HepG2 (cell line): Measurements from ENCODE around the gene FAM110C. TPM values are rescaled to one million over a fixed set of nuclear protein-coding genes. Genes with fewer than 3 reads are reported as not detected.
"Not testable (repeated sequence)": the region's sequence is repeated elsewhere in the genome, so short reads cannot be mapped to it uniquely, and the experiment has no call there.

ENCODE experiments used
- ATAC-seq: fragments of 200-7000 bp; cut with Tn5 transposase; 3 replicates; pipeline ENCODE4 v1.9.1; 2020; ENCODE audit warnings: mild to moderate bottlenecking, moderate library complexity
- BruUV-seq: library from RNA; stranded (reverse); fragments of 400-500 nt; replicated peaks from 2 replicates; lab custom pipeline; 2021; lab: Mats Ljungman, UMichigan
- CTCF ChIA-PET: fragments of 300-600 bp; formaldehyde crosslinking; extraction: SDS; loops from one replicate; lab custom pipeline; 2021; ENCODE audit warnings: low total read pairs, inconsistent platforms, low intra/inter-chr PET ratio; lab: Yijun Ruan, JAX
- POLR2A ChIA-PET: fragments of 350-600 bp; sonication (Branson Sonifier 250); formaldehyde crosslinking; loops from one replicate; lab custom pipeline; 2020; ENCODE audit warnings: antibody characterized with exemption, inconsistent platforms; lab: Yijun Ruan, JAX
- DNase-seq: peaks from one replicate; pipeline ENCODE4 v3.0.0-alpha.2; 2015; ENCODE audit warnings: low spot score
- FAIRE-seq: peaks from 3 replicates; lab custom pipeline; 2011; peaks lifted over from hg19 to GRCh38; lab: Jason Lieb, UNC
- H2AFZ ChIP-seq: one replicate; pipeline ENCODE4 v1.6.1; 2011; ENCODE audit warnings: low read length, inconsistent platforms
- H3K27ac ChIP-seq: fragments of 300-600 bp; 3 replicates; pipeline ENCODE4 v1.8.0; 2011; ENCODE audit warnings: mixed run types, mild to moderate bottlenecking, mixed read lengths, low read length, inconsistent platforms; ENCODE audit not compliant: insufficient read depth; ENCODE audit errors: extremely low read length
- H3K27me3 ChIP-seq, 2 experiments: fragments of 200-600 bp in 1 of 2; 2 replicates in 1 of 2; 3 replicates in 1 of 2; pipeline versions ENCODE4 v1.6.0 to v1.8.0; 2011; ENCODE audit warnings: low read length in 2 of 2, mild to moderate bottlenecking in 2 of 2, moderate library complexity in 2 of 2, inconsistent platforms in 1 of 2; ENCODE audit not compliant: insufficient read depth in 2 of 2, control insufficient read depth in 1 of 2
- H3K36me3 ChIP-seq, 2 experiments: fragments of 200-600 bp in 1 of 2; replicated peaks in 1 of 2; 2 replicates in 1 of 2; 3 replicates in 1 of 2; pipeline versions ENCODE4 v1.5.1 to v1.8.0; 2011; ENCODE audit warnings: low read length in 2 of 2, inconsistent platforms in 1 of 2; ENCODE audit not compliant: insufficient read depth in 2 of 2, control insufficient read depth in 1 of 2
- H3K4me1 ChIP-seq: 2 replicates; pipeline ENCODE4 v1.5.1; 2012; ENCODE audit warnings: low read length, inconsistent platforms; ENCODE audit not compliant: insufficient read depth
- H3K4me2 ChIP-seq: 2 replicates; pipeline ENCODE4 v1.6.0; 2011; ENCODE audit warnings: low read depth, low read length, inconsistent platforms
- H3K4me3 ChIP-seq, 3 experiments: fragments of 200-600 bp in 1 of 3; sonication (generic), shearing (Covaris generic) in 1 of 3; replicated peaks in 1 of 3; 2 replicates each; pipeline ENCODE4 v1.5.1; 2011 to 2016; ENCODE audit warnings: low read length in 3 of 3, inconsistent platforms in 2 of 3, low read depth in 2 of 3, mild to moderate bottlenecking in 2 of 3, control low read depth in 1 of 3, mixed read lengths in 1 of 3; ENCODE audit not compliant: insufficient read depth in 1 of 3
- H3K79me2 ChIP-seq: one replicate; pipeline ENCODE4 v1.6.1; 2011; ENCODE audit warnings: low read length, inconsistent platforms; ENCODE audit not compliant: insufficient read depth
- H3K9ac ChIP-seq: 2 replicates; pipeline ENCODE4 v1.6.0; 2011; ENCODE audit warnings: mild to moderate bottlenecking, low read depth, low read length, inconsistent platforms; ENCODE audit not compliant: insufficient read depth
- H3K9me3 ChIP-seq: 2 replicates; pipeline ENCODE4 v1.5.1; 2012; ENCODE audit warnings: mild to moderate bottlenecking, low read length
- H4K20me1 ChIP-seq: 2 replicates; pipeline ENCODE4 v1.6.0; 2011; ENCODE audit warnings: inconsistent platforms, mild to moderate bottlenecking, low read length, moderate library complexity; ENCODE audit not compliant: insufficient read depth
- ELF1 ChIP-seq: sonication (generic); formaldehyde crosslinking; IDR thresholded peaks from 2 replicates; pipeline ENCODE4 v1.4.0; 2020; ENCODE audit warnings: missing genetic modification reagents
- ELF3 ChIP-seq: IDR thresholded peaks from 2 replicates; pipeline ENCODE4 v1.6.1; 2016; ENCODE audit warnings: missing genetic modification reagents, missing compliant biosample characterization
- EP300 ChIP-seq, 3 experiments: sonication (generic) in 1 of 3; formaldehyde crosslinking in 1 of 3; IDR thresholded peaks; 2 replicates each; pipeline versions ENCODE4 v1.5.1 to v1.6.1; 2011 to 2020; ENCODE audit warnings: low read depth in 2 of 3, low read length in 2 of 3, borderline replicate concordance in 1 of 3, improper control_type of control experiment in 1 of 3, mild to moderate bottlenecking in 1 of 3, missing genetic modification reagents in 1 of 3, moderate library complexity in 1 of 3
- ERF ChIP-seq: IDR thresholded peaks from 2 replicates; pipeline ENCODE4 v1.6.1; 2018; ENCODE audit warnings: missing biosample characterization, missing genetic modification reagents
- FOSL2 ChIP-seq: sonication (generic); formaldehyde crosslinking; IDR thresholded peaks from 2 replicates; pipeline ENCODE4 v1.4.0; 2020; ENCODE audit warnings: missing genetic modification reagents
- GABPA ChIP-seq, 2 experiments: IDR thresholded peaks; 2 replicates each; pipeline ENCODE4 v1.6.1; 2011 to 2016; ENCODE audit warnings: low read depth in 2 of 2, low read length in 1 of 2, missing biosample characterization in 1 of 2, missing genetic modification characterization in 1 of 2
- GABPB1 ChIP-seq: IDR thresholded peaks from 2 replicates; pipeline ENCODE4 v1.6.1; 2016; ENCODE audit warnings: mild to moderate bottlenecking, missing genetic modification reagents, moderate library complexity, missing compliant biosample characterization
- HMGA1 ChIP-seq: sonication (generic); formaldehyde crosslinking; conservative IDR thresholded peaks from 2 replicates; pipeline ENCODE4 v1.4.0; 2020; ENCODE audit warnings: missing genetic modification reagents
- HOXA9 ChIP-seq: sonication (generic); formaldehyde crosslinking; IDR thresholded peaks from 2 replicates; pipeline ENCODE4 v1.8.1; 2022; ENCODE audit warnings: missing genetic modification reagents, mild to moderate bottlenecking, moderate library complexity, borderline replicate concordance
- MYPOP ChIP-seq: sonication (generic); formaldehyde crosslinking; IDR thresholded peaks from 2 replicates; pipeline ENCODE4 v1.8.1; 2023; ENCODE audit warnings: mild to moderate bottlenecking, moderate library complexity, missing genetic modification reagents
- NFATC3 ChIP-seq: sonication (generic); formaldehyde crosslinking; IDR thresholded peaks from 2 replicates; pipeline ENCODE4 v1.5.1; 2020; ENCODE audit warnings: mild to moderate bottlenecking, missing genetic modification reagents
- NFE2 ChIP-seq: sonication (generic); formaldehyde crosslinking; IDR thresholded peaks from 2 replicates; pipeline ENCODE4 v1.4.0; 2020; ENCODE audit warnings: missing genetic modification reagents
- NFE2L2 ChIP-seq: fragments of 150-350 bp; IDR thresholded peaks from 2 replicates; pipeline ENCODE4 v1.6.1; 2014; ENCODE audit warnings: low read length
- POGZ ChIP-seq: sonication (generic); formaldehyde crosslinking; IDR thresholded peaks from 2 replicates; pipeline ENCODE4 v1.4.0; 2020; ENCODE audit warnings: mild to moderate bottlenecking, missing genetic modification reagents
- WGBS: methylation state at CpG from one replicate; pipeline ENCODE4 v1.1.6; 2017; ENCODE audit warnings: low lambda C conversion rate; 5-methylcytosine and 5-hydroxymethylcytosine counted together
- in situ Hi-C: cut with HindIII; loops from 2 replicates; pipeline ENCODE4 v1.10.0; 2017; ENCODE audit warnings: low pct_unique_long_range_greater_than_20kb; ENCODE audit not compliant: extremely low pct_ligation_motif_present
- intact Hi-C: fragments of 100-400 bp; cut with micrococcal nuclease; formaldehyde crosslinking; loops from one replicate; pipeline ENCODE4 v1.10.0; 2022; ENCODE audit not compliant: unreplicated experiment
- polyA plus RNA-seq, 8 experiments: library from polyadenylated mRNA; depleted of rRNA in 3 of 8; stranded (reverse) in 7 of 8; unstranded in 1 of 8; fragments of >200 nt; fragmentation: Illumina TruSeq in 4 of 8; extraction: Trizol in 4 of 8; gene quantifications; 2 replicates each; pipeline versions ENCODE4 v1.2.1 to v1.2.3, GENCODE V29; 2011 to 2016; ENCODE audit warnings: low read depth in 4 of 8, missing spikeins in 1 of 8, mixed read lengths in 1 of 8; ENCODE audit not compliant: insufficient read depth in 1 of 8
- total RNA-seq, 5 experiments: library from RNA; depleted of rRNA; stranded (reverse); fragments of >200 nt; fragmentation: Illumina TruSeq; extraction: Trizol; gene quantifications; 2 replicates each; pipeline ENCODE4 v1.2.3, GENCODE V29; 2016; ENCODE audit warnings: low read depth in 1 of 5

Gene FAM110C
- total and polyA plus RNA-seq, 2 of the 13 experiments (the other 11 are each of a cell fraction or from before 2014, with no cell fraction given), result 1.2 to 3.5 TPM

DNA sequence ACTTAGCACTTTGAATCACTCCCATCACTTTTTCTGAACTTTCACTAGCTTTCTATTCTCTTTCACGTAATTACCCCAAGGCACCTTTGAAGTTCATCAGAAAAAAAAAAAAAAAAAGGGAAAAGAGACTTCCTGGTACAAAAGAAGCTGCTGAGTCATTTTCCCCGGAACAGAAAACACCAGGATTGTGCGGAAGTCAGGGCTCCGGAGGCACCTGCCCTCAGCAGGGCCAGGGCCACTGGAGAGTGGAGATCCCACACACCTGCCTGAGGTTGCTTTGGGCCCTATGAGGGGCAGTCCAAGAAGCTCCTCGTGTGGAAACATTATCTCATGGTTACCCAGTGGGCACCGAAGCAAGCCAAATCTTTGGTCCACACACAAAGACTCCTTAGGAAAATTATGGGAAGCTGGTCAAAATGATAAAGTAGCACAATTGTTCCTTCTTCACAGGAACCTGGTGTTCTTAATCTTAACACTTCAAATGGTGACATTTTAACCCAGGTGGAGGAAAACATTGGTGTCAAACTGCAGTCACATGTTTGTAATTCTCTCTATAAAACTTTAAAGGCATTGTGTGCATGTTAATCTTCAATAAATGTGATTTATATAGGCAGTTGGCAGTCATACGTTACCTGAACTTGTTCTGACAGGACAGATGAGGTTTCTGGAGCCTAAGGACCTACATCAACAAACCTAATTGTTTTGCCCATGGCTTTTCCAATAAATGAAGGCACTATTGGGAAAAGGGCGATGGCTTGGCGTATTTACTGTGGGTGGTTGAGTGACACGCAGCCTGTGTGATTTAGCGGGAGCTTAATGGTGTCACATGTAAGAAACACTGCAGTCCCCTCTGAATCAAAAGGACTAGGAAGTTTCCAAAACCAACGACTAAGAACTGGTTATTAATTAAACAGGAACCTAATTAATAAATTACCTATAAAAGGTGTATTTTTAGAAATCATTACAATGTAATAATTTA is 23.4 kb upstream of the FAM110C start:
- TF ChIP-seq ERF (CRISPR knock-in tag) (no peak), POGZ (CRISPR knock-in tag) (no peak), MYPOP (no peak), HOXA9 (CRISPR knock-in tag) (no peak), ELF1 (0 out of 2 replicates have a peak, but pooled peaks have one; percentile 25), HMGA1 (CRISPR knock-in tag) (no peak), GABPB1 (CRISPR knock-in tag) (peak; percentile 49), NFATC3 (CRISPR knock-in tag) (no peak), NFE2L2 (peak; percentile 77; the same call in 1 of the 2 replicates), GABPA (IDR thresholded peaks at IDR 0.05; ENCODE audit: low read depth, low read length) (0 out of 2 replicates have a peak, but pooled peaks have one; percentile 13), GABPA (CRISPR knock-in tag; IDR thresholded peaks at IDR 0.05; ENCODE audit: low read depth) (peak; percentile 66; the same call in 1 of the 2 replicates), NFE2 (CRISPR knock-in tag) (peak; percentile 31; the same call in 1 of the 2 replicates), ELF3 (peak; percentile 65; the same call in 1 of the 2 replicates), FOSL2 (CRISPR knock-in tag) (peak; percentile 43; the same call in 1 of the 2 replicates), EP300 (IDR thresholded peaks at IDR 0.05; ENCODE audit: low read depth in 2 of 2, low read length in 2 of 2) (peak in 1 of 2 experiments; percentile 46; a peak in 1 of 4 replicates), EP300 (CRISPR knock-in tag; IDR thresholded peaks at IDR 0.05; ENCODE audit: borderline replicate concordance) (no peak)
- Histone ChIP-seq H3K4me1 (no peaks in the 10 kb centered on the region), H3K27ac (no peak overlapping the region), H3K27me3 (peaks cover 3 to 35% of the 10 kb centered on the region in 2 experiments; a peak in 4 of 5 replicates), H3K79me2 (no peaks in the 10 kb centered on the region), H3K9ac (no peak overlapping the region), H3K9me3 (no peaks in the 10 kb centered on the region), H3K36me3 (no peaks in the 10 kb centered on the region), H3K4me3 (no peak overlapping the region), H4K20me1 (no peaks in the 10 kb centered on the region), H2AFZ (no peak overlapping the region), H3K4me2 (no peak overlapping the region)
- 27% methylated on average over 12 of the region's 12 CpGs for WGBS
- FAIRE-seq, result no peak
- no TSS peak for BruUV-seq
- peak; percentile 16 for DNase-seq
- in situ Hi-C loops, result no loop called here
- ChIA-PET POLR2A (no interaction called here), CTCF (no interaction called here)
- intact Hi-C loops, result no loop called here
- ATAC-seq, result no peak; the same call in 2 of the 3 replicates

- ATAC-seq, intact Hi-C loops, H2AFZ ChIP-seq, POLR2A ChIA-PET, H3K4me3 ChIP-seq, H3K4me1 ChIP-seq, H3K4me2 ChIP-seq, H3K9me3 ChIP-seq, H3K79me2 ChIP-seq, H3K36me3 ChIP-seq, BruUV-seq, H4K20me1 ChIP-seq, FAIRE-seq, DNase-seq, H3K27ac ChIP-seq, in situ Hi-C loops, H3K9ac ChIP-seq, CTCF ChIA-PET: not testable (repeated sequence)
- H3K27me3 ChIP-seq, result peaks cover 3 to 35% of the 10 kb centered on the region in 2 experiments; a peak in 4 of 5 replicates
- WGBS, result 1% methylated on average over 5 of the region's 5 CpGs
Observed at GRCh38 chr2:68637-69036, 22.3 kb upstream of the FAM110C start.
